NCI-H1436 treated with DMSO at 0.1 percent for 48 hours (cell line): ENCODE results near the gene ZNF592.

ENCODE experiments used
- DNase-seq: peaks from one replicate; lab custom pipeline; 2025; lab: John Stamatoyannopoulos, UW

ZNF592 gene

GRCh38 chr15:84778194-84778593 is 29.8 kb downstream of the ZNF592 start:
- no peak for DNase-seq

DNA sequence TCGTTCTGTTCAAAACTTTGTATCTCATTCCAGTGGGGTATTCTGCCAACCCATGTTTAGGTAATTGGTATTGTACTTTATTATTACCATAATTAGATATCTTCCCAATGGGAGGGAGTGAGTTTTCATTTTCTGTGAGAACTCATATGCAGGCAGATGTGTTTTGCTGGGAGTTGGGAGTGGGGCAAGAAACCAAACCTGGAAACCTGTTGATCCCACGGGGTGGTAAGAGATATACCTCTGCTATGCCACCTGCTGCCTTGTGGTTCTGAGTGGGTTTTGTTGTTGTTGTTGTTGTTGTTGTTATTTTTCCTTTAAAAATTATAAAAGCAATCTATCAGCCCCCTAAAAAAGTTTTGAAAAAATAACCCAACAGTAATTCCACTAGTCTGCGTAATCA is 32.1 kb downstream of the ZNF592 start:
- no peak for DNase-seq

GRCh38 chr15:84781495-84781894 is 33.1 kb downstream of the ZNF592 start:
- no peak for DNase-seq

DNA sequence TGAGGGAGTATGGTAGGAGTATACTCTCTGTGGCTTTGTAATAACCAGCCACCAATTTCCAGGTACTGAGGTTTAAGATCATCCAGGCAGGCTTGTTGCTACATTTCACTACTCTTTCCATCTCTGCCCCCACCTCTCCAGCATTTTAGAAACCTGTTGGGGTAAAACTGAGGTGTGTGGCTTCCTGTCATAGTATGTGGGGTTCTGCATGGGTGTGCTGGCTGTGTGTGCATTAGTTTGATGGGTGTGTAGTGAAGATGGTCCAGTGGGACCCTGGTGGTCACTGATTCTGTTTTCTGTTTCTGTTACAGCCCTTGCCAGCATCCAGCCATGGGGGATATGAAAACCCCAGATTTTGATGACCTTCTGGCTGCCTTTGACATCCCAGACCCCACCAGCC is 34.0 kb downstream of the ZNF592 start:
- no peak for DNase-seq

DNA sequence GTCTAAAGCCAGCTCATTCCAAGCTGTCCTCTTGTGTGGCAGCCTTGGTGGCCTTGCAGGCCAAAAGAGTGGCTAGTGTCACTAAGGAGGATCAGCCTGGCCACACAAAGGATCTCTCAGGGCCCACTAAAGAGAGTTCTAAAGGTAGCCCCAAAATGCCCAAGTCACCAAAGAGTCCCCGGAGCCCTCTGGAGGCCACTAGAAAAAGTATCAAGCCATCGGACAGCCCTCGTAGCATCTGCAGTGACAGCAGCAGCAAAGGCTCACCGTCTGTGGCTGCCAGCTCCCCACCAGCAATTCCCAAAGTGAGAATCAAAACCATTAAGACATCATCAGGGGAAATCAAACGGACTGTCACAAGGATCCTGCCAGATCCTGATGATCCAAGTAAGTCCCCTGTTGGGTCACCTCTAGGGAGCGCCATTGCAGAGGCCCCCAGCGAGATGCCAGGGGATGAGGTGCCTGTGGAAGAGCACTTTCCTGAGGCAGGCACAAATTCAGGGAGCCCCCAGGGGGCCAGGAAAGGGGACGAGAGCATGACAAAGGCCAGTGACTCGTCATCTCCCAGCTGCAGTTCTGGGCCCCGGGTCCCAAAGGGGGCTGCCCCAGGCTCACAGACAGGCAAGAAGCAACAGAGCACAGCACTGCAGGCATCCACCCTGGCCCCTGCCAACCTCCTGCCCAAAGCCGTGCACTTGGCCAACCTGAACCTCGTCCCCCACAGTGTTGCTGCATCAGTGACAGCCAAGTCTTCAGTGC is 35.3 kb downstream of the ZNF592 start:
- no peak for DNase-seq

DNA sequence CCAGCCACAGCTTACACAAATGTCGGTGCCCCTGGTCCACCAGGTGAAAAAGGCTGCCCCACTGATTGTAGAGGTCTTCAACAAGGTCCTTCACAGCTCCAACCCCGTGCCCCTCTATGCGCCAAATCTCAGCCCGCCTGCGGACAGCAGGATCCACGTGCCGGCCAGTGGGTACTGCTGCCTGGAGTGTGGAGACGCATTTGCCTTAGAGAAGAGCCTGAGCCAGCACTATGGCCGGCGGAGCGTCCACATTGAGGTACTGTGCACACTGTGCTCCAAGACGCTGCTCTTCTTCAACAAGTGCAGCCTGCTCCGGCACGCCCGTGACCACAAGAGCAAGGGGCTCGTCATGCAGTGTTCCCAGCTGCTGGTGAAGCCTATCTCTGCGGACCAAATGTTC is 35.9 kb downstream of the ZNF592 start:
- no peak for DNase-seq

- no peak for DNase-seq
These were observed 36.7 kb downstream of the ZNF592 start for GRCh38 chr15:84785053-84785452.

DNA sequence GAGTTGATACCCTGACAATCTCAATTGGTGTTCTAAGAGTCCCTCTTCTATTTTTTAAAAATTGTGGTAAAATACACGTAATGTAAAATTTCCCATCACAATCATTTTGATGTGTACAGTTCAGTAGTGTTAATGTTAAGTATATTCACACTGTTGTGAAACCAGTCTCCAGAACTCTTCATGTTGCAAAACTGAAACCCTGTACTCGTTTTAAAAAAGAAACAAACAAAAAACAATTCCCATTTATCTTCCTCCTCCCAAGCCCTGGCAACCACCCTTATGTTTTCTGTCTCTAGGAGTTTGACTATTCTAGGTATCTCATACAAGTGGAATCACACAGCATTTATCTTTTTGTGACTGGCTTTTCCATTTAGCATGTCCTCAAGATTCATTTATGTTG is 40.1 kb downstream of the ZNF592 start:
- no peak for DNase-seq

- DNase-seq: no peak
These were observed 41.4 kb downstream of the ZNF592 start for GRCh38 chr15:84789762-84790161.

- no peak for DNase-seq
These were observed 42.3 kb downstream of the ZNF592 start for GRCh38 chr15:84790676-84791075.

DNA sequence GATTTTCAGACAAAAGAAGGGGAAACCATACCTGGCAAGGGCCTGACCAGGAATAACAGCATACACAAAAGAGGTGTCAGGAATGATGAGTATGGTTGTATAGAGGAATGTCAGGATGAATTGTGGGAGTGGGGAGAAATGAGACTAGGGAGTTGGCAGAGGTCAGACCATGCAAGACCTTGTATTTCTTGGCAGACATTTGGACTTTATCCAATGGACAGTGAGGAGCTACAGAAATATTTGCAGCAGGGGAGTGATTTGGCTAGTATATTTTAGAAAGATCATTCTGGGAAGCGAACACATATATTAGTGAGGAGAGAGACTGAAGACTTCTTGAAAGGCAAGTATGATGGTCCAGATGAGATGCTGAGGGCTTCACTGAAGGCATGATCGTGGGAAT is 43.4 kb downstream of the ZNF592 start:
- DNase-seq: no peak

- DNase-seq: no peak
These were observed 45.2 kb downstream of the ZNF592 start for GRCh38 chr15:84793431-84794161.

DNA sequence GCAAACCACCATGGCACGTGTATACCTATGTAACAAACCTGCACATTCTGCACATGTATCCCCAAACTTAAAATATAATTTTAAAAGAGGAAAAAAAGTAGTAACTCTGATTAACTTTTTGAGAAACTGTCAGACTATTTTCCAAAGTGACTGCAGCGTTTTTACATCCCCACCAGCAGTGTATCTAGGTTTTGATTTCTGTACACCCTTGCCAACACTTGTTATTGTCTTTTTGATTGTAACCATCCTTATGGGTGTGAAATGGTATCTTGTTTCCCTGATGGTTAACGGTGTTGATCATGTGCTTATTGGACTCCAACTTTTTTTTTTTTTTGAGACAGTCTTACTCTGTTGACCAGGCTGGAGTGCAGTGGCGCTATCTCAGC is 45.8 kb downstream of the ZNF592 start:
- no peak for DNase-seq

DNA sequence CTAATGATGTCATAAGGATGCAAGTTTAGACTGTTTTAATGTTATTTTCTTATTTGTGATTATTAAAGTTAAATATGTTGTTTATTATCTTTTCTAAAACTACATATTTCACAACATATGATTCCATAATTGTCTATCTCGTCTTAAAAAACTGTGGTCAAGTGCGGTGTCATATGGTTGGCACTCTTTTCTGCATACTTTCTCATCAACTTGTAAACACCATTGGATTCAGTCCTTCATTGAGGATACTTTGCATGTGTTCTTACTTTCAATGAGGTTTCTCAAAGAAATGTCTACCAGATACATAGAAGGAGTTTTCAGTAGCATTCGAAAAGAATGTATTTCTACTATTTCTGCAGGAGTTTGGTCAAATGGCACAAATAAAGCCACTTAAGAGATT is 46.8 kb downstream of the ZNF592 start:
- DNase-seq: no peak

- DNase-seq: no peak
These were observed 48.8 kb downstream of the ZNF592 start for GRCh38 chr15:84797212-84797611.

DNA sequence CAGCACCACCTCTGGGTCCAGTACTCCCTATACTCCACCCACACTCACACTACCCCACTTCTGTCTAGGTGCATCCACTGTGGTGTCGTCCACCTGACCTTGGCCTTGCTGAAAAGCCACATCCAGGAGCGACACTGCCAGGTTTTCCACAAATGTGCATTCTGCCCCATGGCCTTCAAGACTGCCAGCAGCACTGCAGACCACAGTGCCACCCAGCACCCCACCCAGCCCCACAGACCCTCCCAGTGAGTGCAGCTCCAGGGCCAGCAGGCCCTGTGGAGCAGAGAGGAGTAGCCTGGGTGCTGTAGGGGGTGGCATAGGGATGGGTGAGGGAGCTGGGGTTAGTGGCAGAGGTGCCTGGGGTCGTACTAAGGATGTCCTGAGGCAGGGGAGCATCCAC is 49.4 kb downstream of the ZNF592 start:
- no peak for DNase-seq

DNA sequence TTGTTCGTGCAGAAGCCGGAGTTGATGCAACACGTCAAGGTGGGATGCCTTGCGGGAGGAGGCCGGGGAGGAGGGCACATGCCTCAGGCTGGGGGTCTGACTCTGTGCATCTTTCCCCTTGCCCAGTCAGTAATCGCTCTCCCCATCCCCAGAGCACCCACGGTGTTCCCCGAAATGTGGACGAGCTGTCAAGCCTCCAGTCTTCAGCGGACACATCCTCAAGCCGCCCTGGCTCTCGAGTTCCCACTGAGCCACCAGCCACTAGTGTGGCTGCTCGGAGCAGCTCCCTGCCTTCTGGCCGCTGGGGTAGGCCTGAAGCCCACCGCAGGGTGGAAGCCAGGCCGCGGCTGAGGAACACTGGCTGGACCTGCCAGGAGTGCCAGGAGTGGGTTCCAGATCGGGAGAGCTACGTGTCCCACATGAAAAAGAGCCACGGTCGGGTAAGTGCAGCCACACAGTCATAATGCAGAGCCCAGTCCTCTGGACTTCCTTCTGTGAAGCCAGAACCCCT is 50.1 kb downstream of the ZNF592 start:
- DNase-seq: no peak

GRCh38 chr15:84799511-84800187 is 51.3 kb downstream of the ZNF592 start:
- no peak for DNase-seq

- DNase-seq: no peak
These were observed 52.0 kb downstream of the ZNF592 start for GRCh38 chr15:84800365-84800806.

DNA sequence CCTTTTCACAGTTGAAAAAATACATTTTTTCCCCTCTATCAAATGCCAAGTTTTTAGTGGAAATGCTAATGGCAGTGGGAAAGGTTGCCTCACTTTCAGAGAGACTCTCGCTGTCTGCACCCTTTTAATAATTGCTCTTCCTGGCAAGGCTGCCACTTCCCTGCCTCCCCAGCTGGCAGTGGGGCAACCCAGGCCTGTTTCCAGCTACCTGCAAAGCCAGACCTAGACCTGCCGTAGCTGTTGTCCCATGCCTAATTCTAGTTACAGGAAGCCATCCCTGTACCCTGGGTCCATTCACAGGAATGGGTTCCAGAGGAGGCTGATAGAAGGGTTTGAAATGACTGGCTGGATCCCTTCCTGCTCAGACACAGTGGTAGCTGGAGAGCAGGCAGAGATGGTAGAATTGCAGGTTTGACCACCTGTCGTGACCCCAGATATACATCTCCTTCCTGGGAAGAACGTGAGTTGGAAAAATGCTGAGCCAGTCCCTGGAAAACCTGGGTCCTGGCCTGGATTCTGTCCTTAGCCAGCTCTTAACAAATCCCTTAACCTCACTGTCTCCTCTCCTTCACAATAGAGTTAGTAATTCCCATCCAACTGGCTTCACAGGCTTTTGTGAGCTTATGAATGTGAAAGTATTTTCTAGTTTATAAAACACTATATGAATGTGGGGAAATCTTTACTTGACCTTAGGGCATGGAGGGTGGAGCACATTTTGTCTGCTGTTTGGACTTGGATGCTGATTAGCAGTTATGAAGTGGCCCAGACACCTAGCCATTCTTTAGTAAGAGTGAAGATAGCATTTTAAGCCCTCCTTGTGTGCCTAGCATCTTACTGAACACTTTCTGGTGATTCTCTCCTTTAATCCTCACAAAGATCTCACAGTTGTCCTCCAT is 55.9 kb downstream of the ZNF592 start:
- DNase-seq: no peak

- no peak for DNase-seq
These were observed 56.8 kb downstream of the ZNF592 start for GRCh38 chr15:84805221-84805620.

DNA sequence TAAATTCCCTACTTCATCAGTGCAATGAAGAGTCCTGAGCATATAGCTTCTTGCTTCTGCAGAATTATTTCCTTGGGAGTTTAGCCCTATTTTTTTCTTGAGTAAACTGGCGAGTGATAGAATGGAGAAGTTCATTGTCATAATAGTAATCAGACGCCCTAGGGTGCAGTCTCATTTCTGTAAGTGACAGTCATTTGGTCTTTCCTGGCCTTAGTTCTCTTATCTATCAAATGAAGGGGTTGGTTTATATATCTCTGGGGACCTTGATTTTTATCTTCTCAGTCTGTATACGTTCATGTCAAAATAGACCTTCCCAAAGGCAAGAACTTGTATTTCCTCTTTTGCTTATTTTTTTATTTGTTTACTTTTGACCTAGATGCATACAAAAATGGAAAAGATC is 58.8 kb downstream of the ZNF592 start:
- DNase-seq: no peak
